Gastroesophageal sphincter (tissue), 4 donors: ENCODE measurements around the gene HBA1. TPM values are rescaled to one million over a fixed set of nuclear protein-coding genes. Genes with fewer than 3 reads are reported as not detected.
"Not testable (repeated sequence)": the region's sequence is repeated elsewhere in the genome, so short reads cannot be mapped to it uniquely, and the experiment has no call there.

Experiments
- ATAC-seq: fragments of 150-250 bp; one replicate; pipeline ENCODE4 v1.9.1; 2016; ENCODE audit warnings: mild to moderate bottlenecking, moderate library complexity
- H3K27ac ChIP-seq, 4 donors: fragments of 200-600 bp; sonication (generic) in 3 of 4; 1 replicate in 3 of 4; 2 replicates in 1 of 4; pipeline ENCODE4 v1.5.1; 2016 to 2019
- H3K27me3 ChIP-seq: fragments of 200-600 bp; sonication (generic); one replicate; pipeline ENCODE4 v1.5.1; 2019
- H3K36me3 ChIP-seq, 2 donors: fragments of 200-600 bp; sonication (generic); one replicate each; pipeline ENCODE4 v1.5.1; 2019; ENCODE audit warnings: control low read depth in 1 of 2
- H3K4me1 ChIP-seq, 3 donors: fragments of 200-600 bp; sonication (generic); 1 replicate in 2 of 3; 2 replicates in 1 of 3; pipeline ENCODE4 v1.5.1; 2016 to 2019; ENCODE audit warnings: control low read depth in 2 of 3
- H3K4me3 ChIP-seq, 2 donors: fragments of 200-600 bp; sonication (generic); one replicate each; pipeline ENCODE4 v1.5.1; 2019; ENCODE audit warnings: mild to moderate bottlenecking in 1 of 2, moderate library complexity in 1 of 2
- H3K9me3 ChIP-seq, 3 donors: fragments of 200-600 bp; sonication (generic); one replicate each; pipeline ENCODE4 v1.5.1; 2017 to 2019; ENCODE audit warnings: control low read depth in 2 of 3
- CTCF ChIP-seq, 4 experiments: fragments of 200-600 bp in 2 of 4; fragments of 450-650 bp in 2 of 4; sonication (generic) in 1 of 4; IDR thresholded peaks; one replicate each; pipeline ENCODE4 v1.5.1; 2017 to 2019; ENCODE audit warnings: antibody characterized with exemption in 4 of 4, mild to moderate bottlenecking in 2 of 4, moderate library complexity in 2 of 4
- EP300 ChIP-seq: sonication (generic); formaldehyde crosslinking; IDR thresholded peaks from one replicate; pipeline ENCODE4 v1.6.1; 2017; ENCODE audit warnings: antibody characterized with exemption, mild to moderate bottlenecking
- POLR2A ChIP-seq, 2 donors: fragments of 450-650 bp; IDR thresholded peaks; one replicate each; pipeline ENCODE4 v1.6.1; 2017; ENCODE audit warnings: antibody characterized with exemption in 2 of 2, mild to moderate bottlenecking in 2 of 2, moderate library complexity in 1 of 2
- POLR2AphosphoS5 ChIP-seq: sonication (generic); formaldehyde crosslinking; IDR thresholded peaks from one replicate; pipeline ENCODE4 v1.6.1; 2017; ENCODE audit warnings: antibody characterized with exemption
- WGBS, 2 donors: methylation state at CpG; one replicate each; pipeline ENCODE4 v1.1.5; 2018; ENCODE audit warnings: low coverage in 1 of 2; 5-methylcytosine and 5-hydroxymethylcytosine counted together
- total RNA-seq, 4 donors: library from RNA; depleted of rRNA; stranded (reverse); fragments of >200 nt; gene quantifications; one replicate each; pipeline ENCODE4 v1.1.0, GENCODE V29; 2016

Gene HBA1
- total RNA-seq, 4 donors from 2014 or later = 15.5 to 96.7 (median 53.1) TPM; not detected in 1

GRCh38 chr16:144797-145252 lies 31.7 kb upstream of the HBA1 start:
- Histone ChIP-seq H3K4me1 (no peaks in the 10 kb centered on the region), H3K4me3 (no peak overlapping the region), H3K27me3 (peaks cover 59% of the 10 kb centered on the region), H3K36me3 (no peaks in the 10 kb centered on the region), H3K27ac (no peak overlapping the region), H3K9me3 (no peaks in the 10 kb centered on the region)
- no peak for TF ChIP-seq POLR2A (IDR thresholded peaks at IDR 0.05)
- 80 to 89% methylated on average over 12 to 14 of the region's 14 CpGs for WGBS, 2 donors
- no peak for ATAC-seq

DNA sequence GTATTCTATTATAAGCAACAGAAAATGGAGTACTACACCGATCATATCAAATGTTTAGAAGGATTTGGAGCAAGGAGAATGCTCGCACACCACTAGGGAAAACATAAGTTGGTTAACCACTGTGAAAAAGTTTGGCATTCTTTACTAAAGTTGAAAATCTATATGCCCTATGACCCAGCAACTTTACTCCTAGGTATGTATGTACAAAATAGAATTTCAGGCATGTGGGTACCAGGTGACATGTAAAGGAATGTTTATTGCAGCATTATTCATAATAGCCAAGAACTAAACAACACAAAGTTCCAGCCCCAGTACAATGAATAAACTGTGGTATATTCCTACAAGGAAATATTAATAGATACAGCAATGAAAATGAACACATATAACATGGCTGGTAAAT lies 29.8 kb upstream of the HBA1 start:
- Histone ChIP-seq H3K27me3 (peaks cover 66% of the 10 kb centered on the region), H3K4me3 (no peak overlapping the region), H3K27ac (no peak overlapping the region), H3K9me3 (no peaks in the 10 kb centered on the region), H3K4me1 (no peaks in the 10 kb centered on the region), H3K36me3 (no peaks in the 10 kb centered on the region)
- no peak for ATAC-seq
- WGBS, 2 donors = 68 to 86% methylated on average over 2 of the region's 2 CpGs
- TF ChIP-seq POLR2A (IDR thresholded peaks at IDR 0.05) (no peak), POLR2AphosphoS5 (no peak), EP300 (no peak), CTCF (IDR thresholded peaks at IDR 0.05) (no peak)

DNA sequence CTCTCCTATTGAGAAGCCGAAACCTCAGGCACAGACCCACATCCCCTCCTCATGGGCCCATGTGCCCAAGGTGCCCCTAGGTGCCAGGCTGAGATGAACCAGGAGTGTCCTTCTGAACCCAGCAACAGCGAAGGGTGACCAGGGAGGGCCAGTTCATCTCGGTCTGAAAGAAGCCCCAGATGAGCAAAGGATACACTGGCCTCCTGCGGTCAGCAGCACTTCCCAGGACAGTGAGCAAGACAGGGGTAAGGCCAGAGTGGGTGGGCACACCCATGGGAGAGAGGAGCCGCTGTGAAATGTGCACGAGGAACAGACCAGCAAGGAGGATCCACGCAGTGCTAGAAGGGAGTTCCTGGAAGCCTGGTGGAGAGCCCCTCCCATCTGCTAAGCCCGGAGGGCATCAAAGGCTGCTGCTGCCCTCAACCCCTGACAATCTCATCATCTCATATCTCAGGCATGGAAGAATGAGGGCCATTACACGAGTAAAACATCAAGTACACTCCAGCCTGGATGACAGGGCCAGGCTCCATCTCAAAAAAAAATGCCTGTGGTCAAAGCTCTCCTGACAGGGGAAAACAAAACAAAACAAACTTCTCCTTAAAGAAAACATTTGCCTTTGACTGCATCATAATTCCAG lies 27.3 kb upstream of the HBA1 start:
- Histone ChIP-seq H3K36me3 (no peaks in the 10 kb centered on the region), H3K9me3 (no peaks in the 10 kb centered on the region), H3K4me3 (no peak overlapping the region), H3K4me1 (peaks cover 0 to under 1% (median 0%) of the 10 kb centered on the region in 3 donors), H3K27me3 (peaks cover 46% of the 10 kb centered on the region), H3K27ac (no peak overlapping the region)
- no peak for ATAC-seq
- no peak for TF ChIP-seq POLR2AphosphoS5
- TF ChIP-seq POLR2A (IDR thresholded peaks at IDR 0.05) = no peak
- TF ChIP-seq CTCF (IDR thresholded peaks at IDR 0.05) = no peak
- no peak for TF ChIP-seq EP300
- WGBS, 2 donors = 33 to 38% methylated on average over 3 to 4 of the region's 9 CpGs

DNA sequence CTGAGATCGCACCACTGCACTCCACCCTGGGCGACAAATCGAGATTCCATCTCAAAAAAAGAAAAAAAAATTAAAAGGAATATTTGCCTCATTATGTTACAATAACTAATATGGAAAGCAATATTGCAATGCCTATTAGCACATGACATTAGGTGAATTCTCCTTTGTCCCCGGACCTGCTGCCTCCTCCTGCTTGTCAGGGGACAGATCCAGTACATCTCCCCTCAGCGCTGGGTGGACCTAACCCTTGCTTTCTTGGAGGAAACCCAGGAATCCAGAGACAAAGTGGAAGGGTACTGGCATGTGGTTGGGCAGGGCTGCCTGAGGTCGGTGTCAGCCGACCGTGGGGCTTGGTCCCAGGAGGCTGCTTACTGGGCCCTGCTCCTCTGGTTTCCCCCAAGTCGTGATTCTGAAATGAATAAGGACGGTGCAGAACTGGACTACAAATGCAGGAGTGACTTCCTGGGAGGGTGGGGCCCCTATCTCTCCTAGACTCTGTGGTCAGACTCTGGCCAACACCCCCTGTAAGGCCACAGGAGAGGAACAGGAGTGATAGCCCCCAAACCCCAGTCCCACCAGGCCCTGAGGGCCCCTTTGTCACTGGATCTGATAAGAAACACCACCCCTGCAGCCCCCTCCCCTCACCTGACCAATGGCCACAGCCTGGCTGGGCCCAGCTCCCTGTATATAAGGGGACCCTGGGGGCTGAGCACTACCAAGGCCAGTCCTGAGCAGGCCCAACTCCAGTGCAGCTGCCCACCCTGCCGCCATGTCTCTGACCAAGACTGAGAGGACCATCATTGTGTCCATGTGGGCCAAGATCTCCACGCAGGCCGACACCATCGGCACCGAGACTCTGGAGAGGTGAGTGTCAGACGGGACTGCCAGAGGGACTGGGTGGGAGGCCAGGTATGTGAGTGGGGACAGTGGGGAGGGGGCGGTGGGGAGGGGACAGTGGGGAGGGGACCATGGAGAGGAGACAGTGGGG lies 24.0 kb upstream of the HBA1 start, which contains the start of gene HBZ:
Gene HBZ, plus strand, starts transcription at position 504 of the 988 bp plus-strand sequence. Its CDS starts 266 bp downstream, at position 770.
- H3K9me3 ChIP-seq = no peaks in the 10 kb centered on the region
- H3K27me3 ChIP-seq = peaks cover 52% of the 10 kb centered on the region
- H3K4me3 ChIP-seq = no peak within 1 kb of the TSS
- WGBS, 2 donors = 62 to 64% methylated on average over 3 to 6 of the region's 17 CpGs
- H3K27ac ChIP-seq = no peak within 1 kb of the TSS
- peaks cover 0 to 11% (median 7%) of the 10 kb centered on the region in 3 donors for H3K4me1 ChIP-seq
- ATAC-seq = no peak
- no peaks in the 10 kb centered on the region for H3K36me3 ChIP-seq
- no peak for TF ChIP-seq CTCF (IDR thresholded peaks at IDR 0.05)
- TF ChIP-seq POLR2A (IDR thresholded peaks at IDR 0.05) = no peak
- TF ChIP-seq EP300 = no peak
- TF ChIP-seq POLR2AphosphoS5 = no peak

DNA sequence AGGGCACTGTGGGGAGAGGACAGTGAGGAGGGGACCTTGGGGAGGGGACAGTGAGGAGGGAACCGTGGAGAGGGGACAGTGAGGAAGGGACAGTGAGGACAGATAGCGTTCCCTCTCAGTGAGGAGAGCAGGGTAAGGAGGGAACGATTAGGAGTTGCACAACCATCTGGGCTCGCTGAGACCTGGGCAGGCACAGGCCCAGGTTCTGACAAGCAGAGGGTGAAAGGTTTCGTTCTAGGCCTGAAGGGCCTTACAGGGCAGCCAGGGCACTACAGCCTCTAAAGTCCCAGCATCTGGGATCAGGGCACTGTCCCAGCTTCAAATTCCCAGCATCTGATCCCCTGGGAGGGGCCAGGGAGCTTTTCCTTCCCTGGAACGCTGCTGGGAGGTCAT lies 23.4 kb upstream of the HBA1 start:
- 74% methylated on average over 4 of the region's 6 CpGs; no CpG with 5 or more reads in 1 of the 2 donors for WGBS, 2 donors
- H3K36me3 ChIP-seq, H3K4me3 ChIP-seq, H3K27ac ChIP-seq, ATAC-seq, H3K9me3 ChIP-seq: not testable (repeated sequence)
- H3K4me1 ChIP-seq = peaks cover 0 to 11% (median 7%) of the 10 kb centered on the region in 3 donors
- H3K27me3 ChIP-seq = peaks cover 59% of the 10 kb centered on the region

GRCh38 chr16:153550-154216 lies 22.8 kb upstream of the HBA1 start:
- WGBS, 2 donors = no CpG with 5 or more reads among the region's 74 CpGs
- H3K27ac ChIP-seq, H3K4me3 ChIP-seq, ATAC-seq, H3K9me3 ChIP-seq, H3K36me3 ChIP-seq: not testable (repeated sequence)
- Histone ChIP-seq H3K27me3 (peaks cover 63% of the 10 kb centered on the region), H3K4me1 (peaks cover 0 to 11% (median 7%) of the 10 kb centered on the region in 3 donors)
